Activated CD4-positive, alpha-beta T cell treated with anti-CD3 and anti-CD28 coated beads for 36 hours (primary cell): Measurements from ENCODE around the gene MRPL14. TPM values are rescaled to one million over a fixed set of nuclear protein-coding genes. Genes with fewer than 3 reads are reported as not detected.

Experiments
- ATAC-seq: fragments of 200-7000 bp; cut with Tn5 transposase; one replicate; pipeline ENCODE4 v1.10.0; 2021; ENCODE audit warnings: mild to moderate bottlenecking, moderate library complexity
- CTCF ChIA-PET: fragments of 350-600 bp; sonication (Branson Sonifier 250); formaldehyde crosslinking; loops from one replicate; lab custom pipeline; 2021; ENCODE audit warnings: antibody characterized with exemption; lab: Charles Lee
- POLR2A ChIA-PET: fragments of 350-600 bp; sonication (Branson Sonifier 250); formaldehyde crosslinking; loops from one replicate; lab custom pipeline; 2021; ENCODE audit warnings: antibody characterized with exemption, inconsistent platforms; lab: Charles Lee
- DNase-seq: peaks from one replicate; pipeline ENCODE4 v3.0.0-alpha.2; 2020
- H3K27ac Mint-ChIP-seq: one replicate; pipeline ENCODE4 v1.8.0; 2021; ENCODE audit warnings: mixed read lengths
- H3K27me3 Mint-ChIP-seq: one replicate; pipeline ENCODE4 v1.8.0; 2021; ENCODE audit warnings: mixed read lengths
- H3K36me3 Mint-ChIP-seq: one replicate; pipeline ENCODE4 v1.8.0; 2021; ENCODE audit warnings: low read depth, mixed read lengths
- H3K4me1 Mint-ChIP-seq: one replicate; pipeline ENCODE4 v1.8.0; 2021; ENCODE audit warnings: mixed read lengths
- H3K4me3 Mint-ChIP-seq: one replicate; pipeline ENCODE4 v1.8.0; 2021; ENCODE audit warnings: mild to moderate bottlenecking, moderate library complexity, mixed read lengths
- H3K9me3 Mint-ChIP-seq: one replicate; pipeline ENCODE4 v1.8.0; 2021; ENCODE audit warnings: low read depth, mixed read lengths
- intact Hi-C, 2 experiments: fragments of 100-400 bp; cut with DNase I in 1 of 2; cut with micrococcal nuclease in 1 of 2; formaldehyde crosslinking; loops; one replicate each; pipeline versions ENCODE4 v1.14.2 to v1.15.1; 2022 to 2024; cut with DNase I, micrococcal nuclease
- total RNA-seq, 2 experiments: library from RNA; stranded (reverse); gene quantifications; one replicate each; pipeline ENCODE4 v1.2.3, GENCODE V29; 2021

Gene MRPL14
- total RNA-seq, 2 experiments from 2014 or later = 29.5 to 43.3 TPM

DNA sequence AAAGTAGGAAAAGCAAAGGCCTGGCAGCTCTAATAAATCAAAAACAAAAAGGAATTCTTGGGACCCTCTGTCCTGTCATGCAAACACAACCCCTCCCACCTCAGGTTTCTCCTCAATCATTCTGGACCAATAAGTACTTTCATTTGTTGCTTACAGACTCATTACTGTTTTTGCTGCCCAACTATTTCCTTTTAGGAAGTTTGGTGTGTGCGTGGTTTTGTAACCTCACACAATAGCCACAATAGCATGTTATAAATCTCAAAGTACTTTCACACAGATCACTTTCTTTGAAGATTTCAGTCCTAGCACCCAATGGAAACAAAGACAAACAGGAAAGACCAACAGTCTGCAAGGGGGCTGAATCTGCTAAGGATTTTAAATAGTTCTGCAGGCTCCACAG is 4.5 kb downstream of the MRPL14 start:
- intact Hi-C loops = no loop called here
- ATAC-seq (no peak), DNase-seq (peak; percentile 22)
- no peaks in the 10 kb centered on the region for H3K9me3 Mint-ChIP-seq
- H3K27ac Mint-ChIP-seq = peak overlapping the region; percentile 64
- ChIA-PET CTCF (interaction anchor here (0.6 to 1.4 kb wide), 2 partner anchors 30 to 476 kb away, joined by 3 read pairs; no protein-coding TSS in a partner anchor), POLR2A (no interaction called here)
- H3K36me3 Mint-ChIP-seq = peaks cover 16% of the 10 kb centered on the region
- H3K4me3 Mint-ChIP-seq = peak overlapping the region; percentile 1
- no peaks in the 10 kb centered on the region for H3K27me3 Mint-ChIP-seq
- peaks cover 69% of the 10 kb centered on the region for H3K4me1 Mint-ChIP-seq

DNA sequence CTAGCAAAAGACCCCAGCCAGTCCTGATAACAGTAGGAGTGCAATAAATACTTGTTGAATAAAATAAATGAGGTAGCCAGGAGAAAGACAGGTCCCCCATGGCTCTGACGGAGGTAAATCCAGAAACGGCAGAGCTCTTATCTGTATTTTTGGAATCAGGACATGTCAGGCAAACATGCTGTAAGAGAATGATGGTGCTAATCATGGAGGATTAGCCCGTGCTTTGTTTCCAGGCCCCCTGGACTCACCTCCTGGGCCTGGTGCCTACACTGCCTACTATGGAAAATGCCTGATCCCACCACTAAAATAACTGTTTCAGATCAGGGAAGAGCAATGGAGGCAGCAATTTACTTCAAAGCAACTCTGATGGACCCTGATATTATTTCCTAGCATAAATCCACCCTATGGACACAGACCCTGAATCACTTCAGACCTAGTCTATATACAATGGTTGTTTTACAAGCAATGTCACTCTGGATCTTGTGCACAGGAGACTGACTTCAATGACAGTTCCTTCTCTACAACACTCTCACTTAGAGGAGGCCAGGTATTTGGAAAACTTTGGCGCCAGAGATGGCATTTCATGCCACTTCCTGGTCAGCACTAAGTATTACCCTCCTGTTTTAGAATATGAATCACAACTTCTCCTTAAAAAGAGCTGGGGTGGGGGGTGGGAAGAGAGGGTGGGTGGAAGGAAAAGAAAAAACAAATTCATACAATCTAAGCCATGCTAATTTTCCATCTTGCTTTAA is 6.4 kb downstream of the MRPL14 start:
- Mint-ChIP-seq H3K4me3 (no peak overlapping the region), H3K27me3 (no peaks in the 10 kb centered on the region), H3K9me3 (no peaks in the 10 kb centered on the region), H3K27ac (no peak overlapping the region), H3K36me3 (peaks cover 10% of the 10 kb centered on the region), H3K4me1 (peaks cover 75% of the 10 kb centered on the region)
- ATAC-seq (no peak), DNase-seq (no peak)
- intact Hi-C loops = no loop called here
- CTCF ChIA-PET = interaction anchor here (1.0 to 1.3 kb wide), 4 partner anchors 9 to 147 kb away, joined by 3 to 5 read pairs (median 4); no protein-coding TSS in a partner anchor
- POLR2A ChIA-PET = interaction anchor here (0.5 to 0.6 kb wide), 2 partner anchors 91 to 317 kb away, joined by 3 to 6 read pairs; no protein-coding TSS in a partner anchor

DNA sequence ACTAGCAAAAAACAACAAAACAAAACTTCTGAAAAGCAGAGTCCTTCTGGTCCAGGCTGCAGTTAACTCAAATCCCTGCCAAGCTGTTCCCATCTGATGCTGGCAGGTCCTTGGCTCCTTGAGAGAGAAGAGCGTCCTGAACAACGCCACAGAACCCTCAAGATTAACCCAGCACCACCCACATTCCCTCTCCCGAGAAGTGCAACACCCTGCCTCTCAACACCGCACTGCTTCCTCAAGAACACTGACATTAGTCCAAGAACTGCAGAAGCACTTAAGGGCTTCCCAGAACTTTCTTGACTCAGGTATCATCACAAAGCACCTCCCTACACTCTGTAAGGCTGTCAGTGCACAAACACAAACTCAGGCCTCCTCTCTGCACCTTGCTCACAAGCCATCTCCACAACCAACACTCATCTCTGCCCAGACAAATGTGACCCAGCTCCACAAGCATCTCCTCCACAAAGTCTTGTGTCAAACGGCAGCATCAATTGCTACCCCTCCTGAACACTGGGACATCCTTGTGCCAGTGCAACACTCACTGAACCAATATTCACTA is 7.5 kb downstream of the MRPL14 start:
- ChIA-PET CTCF (interaction anchor here (1.3 kb wide), 1 partner anchor 10 kb away, joined by 4 read pairs; no protein-coding TSS in a partner anchor), POLR2A (no interaction called here)
- no peak overlapping the region for H3K27ac Mint-ChIP-seq
- ATAC-seq (no peak), DNase-seq (no peak)
- no peak overlapping the region for H3K4me3 Mint-ChIP-seq
- H3K36me3 Mint-ChIP-seq = peaks cover 13% of the 10 kb centered on the region
- intact Hi-C loops = no loop called here
- H3K4me1 Mint-ChIP-seq = peaks cover 66% of the 10 kb centered on the region
- H3K9me3 Mint-ChIP-seq = no peaks in the 10 kb centered on the region
- no peaks in the 10 kb centered on the region for H3K27me3 Mint-ChIP-seq

DNA sequence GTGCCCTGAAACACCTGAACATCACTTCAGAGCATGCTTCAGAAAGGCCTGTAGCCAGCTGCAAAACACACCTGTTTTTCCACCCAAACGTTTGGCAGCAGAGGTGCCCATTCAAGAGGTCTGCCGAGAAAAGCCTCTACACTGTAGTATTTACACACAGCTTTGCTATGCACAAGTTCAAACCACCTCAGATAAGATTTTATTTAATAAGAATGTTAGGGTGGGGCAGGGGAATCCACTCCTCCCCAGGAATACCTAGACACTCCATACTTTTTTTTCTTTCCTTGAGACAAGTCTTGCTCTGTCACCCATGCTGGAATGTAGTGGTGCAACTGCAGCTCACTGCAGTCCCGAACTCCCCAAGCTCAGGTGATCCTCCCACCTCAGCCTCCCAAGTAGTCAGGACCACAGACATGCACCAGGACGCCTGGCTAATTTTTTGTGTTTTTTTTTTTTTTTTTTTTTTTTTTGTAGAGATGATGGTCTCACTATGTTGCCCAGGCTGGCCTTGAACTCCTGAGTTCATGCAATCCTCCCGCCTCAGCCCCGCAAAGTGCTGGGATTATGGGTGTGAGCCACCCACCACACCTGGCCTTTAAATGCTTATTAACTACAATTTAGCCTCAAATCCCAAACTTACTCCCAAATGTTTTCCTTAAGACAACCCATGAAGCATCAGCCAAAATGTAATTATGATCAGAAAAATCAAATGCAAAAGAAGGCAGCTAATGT is 9.7 kb downstream of the MRPL14 start:
- peaks cover 15% of the 10 kb centered on the region for H3K36me3 Mint-ChIP-seq
- CTCF ChIA-PET = interaction anchor here (0.8 to 3.4 kb wide), 4 partner anchors 19 to 104 kb away, joined by 3 to 14 read pairs (median 3); no protein-coding TSS in a partner anchor
- ATAC-seq = no peak
- H3K27ac Mint-ChIP-seq = no peak overlapping the region
- no peaks in the 10 kb centered on the region for H3K27me3 Mint-ChIP-seq
- DNase-seq = no peak
- H3K4me1 Mint-ChIP-seq = peaks cover 43% of the 10 kb centered on the region
- no peak overlapping the region for H3K4me3 Mint-ChIP-seq
- no peaks in the 10 kb centered on the region for H3K9me3 Mint-ChIP-seq
- intact Hi-C loops = no loop called here
- POLR2A ChIA-PET = no interaction called here

DNA sequence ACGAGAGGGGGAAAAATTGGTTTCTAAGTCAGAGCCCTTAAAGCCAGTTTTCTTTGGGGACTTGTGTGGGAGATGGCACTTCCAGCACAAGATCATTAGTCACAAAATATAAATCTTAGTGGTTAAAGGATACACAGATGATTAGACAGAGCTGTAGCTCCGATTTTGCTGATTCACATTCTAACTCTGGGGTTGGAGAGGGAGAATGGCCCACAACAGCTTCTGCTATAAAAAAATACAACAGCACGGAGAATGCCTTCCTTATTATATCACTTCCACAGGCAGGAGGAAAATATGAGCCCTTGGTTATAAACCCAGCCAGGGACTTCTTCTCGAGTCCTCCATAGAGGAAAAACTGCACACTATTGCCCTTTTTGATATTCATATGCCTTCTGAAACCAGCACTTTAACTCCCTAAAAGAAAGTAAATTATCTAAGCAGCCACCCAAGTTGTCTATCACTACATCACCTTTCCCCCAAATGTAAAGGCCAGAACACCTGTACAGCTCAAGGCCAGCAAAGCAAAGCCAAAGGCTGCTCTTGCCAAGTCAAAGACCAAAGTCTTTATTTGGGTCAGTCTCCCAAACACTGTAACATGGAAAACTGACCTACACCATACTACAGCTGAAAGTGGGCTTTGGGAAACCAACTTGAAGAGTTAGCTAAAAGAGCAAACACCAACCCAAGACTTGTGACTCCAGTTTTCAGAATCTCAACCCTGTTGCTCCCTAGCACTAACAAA is 10.4 kb downstream of the MRPL14 start:
- POLR2A ChIA-PET = interaction anchor here (0.6 kb wide), 1 partner anchor 13 kb away, joined by 3 read pairs; no protein-coding TSS in a partner anchor
- no peaks in the 10 kb centered on the region for H3K9me3 Mint-ChIP-seq
- no peaks in the 10 kb centered on the region for H3K27me3 Mint-ChIP-seq
- intact Hi-C loops = no loop called here
- ATAC-seq (peak; percentile 57), DNase-seq (no peak)
- H3K27ac Mint-ChIP-seq = no peak overlapping the region
- no peak overlapping the region for H3K4me3 Mint-ChIP-seq
- CTCF ChIA-PET = interaction anchor here (1.0 to 3.4 kb wide), 5 partner anchors 18 to 140 kb away, joined by 3 to 14 read pairs (median 3); partner anchors contain the start of gene SLC35B2
- peaks cover 41% of the 10 kb centered on the region for H3K4me1 Mint-ChIP-seq
- H3K36me3 Mint-ChIP-seq = peaks cover 21% of the 10 kb centered on the region

DNA sequence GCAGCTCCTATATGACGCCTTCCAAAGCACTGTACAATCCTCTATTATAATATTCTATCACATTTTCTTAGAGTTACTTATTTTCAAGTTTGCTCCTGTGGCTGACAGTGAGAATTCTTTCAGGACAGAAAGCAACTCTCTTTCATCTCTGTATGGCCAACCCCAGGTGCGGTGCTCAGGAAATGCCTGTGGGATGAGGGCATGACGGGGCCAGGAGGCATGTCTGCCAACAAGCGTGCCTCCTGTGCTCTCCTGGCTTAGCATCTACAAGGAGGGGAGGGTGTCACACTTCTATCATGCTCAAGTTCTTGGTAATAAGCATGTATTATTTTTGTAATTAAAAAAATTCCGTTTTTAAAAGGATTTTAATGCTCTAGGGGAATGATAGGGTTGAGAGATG is 11.4 kb downstream of the MRPL14 start:
- ATAC-seq = no peak

DNA sequence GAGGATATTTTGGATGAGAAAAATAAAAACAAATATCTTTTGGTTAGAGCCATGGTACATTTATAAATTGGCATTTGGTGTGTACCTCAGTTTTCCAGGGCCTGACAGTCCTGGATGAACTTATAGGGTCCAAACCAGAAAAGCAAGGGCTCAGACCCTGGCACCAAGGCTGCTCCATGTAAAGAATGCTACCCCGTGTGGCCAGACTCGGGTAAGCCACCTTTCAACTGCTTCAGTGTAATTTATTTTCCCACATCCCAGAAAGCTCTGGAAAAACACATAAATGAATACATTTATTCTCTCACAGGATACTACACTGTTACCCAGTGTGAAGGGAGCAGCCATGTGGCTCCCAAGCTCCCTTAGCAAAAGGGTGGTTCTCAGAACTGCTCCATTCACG is 13.8 kb downstream of the MRPL14 start:
- Mint-ChIP-seq H3K27me3 (no peaks in the 10 kb centered on the region), H3K36me3 (peaks cover 34% of the 10 kb centered on the region), H3K4me3 (no peak overlapping the region), H3K4me1 (peaks cover 17% of the 10 kb centered on the region), H3K27ac (no peak overlapping the region), H3K9me3 (no peaks in the 10 kb centered on the region)
- DNase-seq = no peak
- intact Hi-C loops = no loop called here
- ATAC-seq = no peak
- ChIA-PET POLR2A (no interaction called here), CTCF (interaction anchor here (1.2 kb wide), 1 partner anchor 14 kb away, joined by 3 read pairs; no protein-coding TSS in a partner anchor)

More for the DNA sequence above, 11.4 kb downstream of the MRPL14 start:
- Mint-ChIP-seq H3K4me3 (no peak overlapping the region), H3K4me1 (peaks cover 33% of the 10 kb centered on the region), H3K36me3 (peaks cover 28% of the 10 kb centered on the region), H3K9me3 (no peaks in the 10 kb centered on the region), H3K27ac (no peak overlapping the region), H3K27me3 (no peaks in the 10 kb centered on the region)
- ChIA-PET POLR2A (no interaction called here), CTCF (interaction anchor here (1.0 to 3.4 kb wide), 2 partner anchors 19 to 141 kb away, joined by 4 to 14 read pairs; partner anchors contain the start of gene SLC35B2)
- DNase-seq = no peak
- intact Hi-C loops = no loop called here

DNA sequence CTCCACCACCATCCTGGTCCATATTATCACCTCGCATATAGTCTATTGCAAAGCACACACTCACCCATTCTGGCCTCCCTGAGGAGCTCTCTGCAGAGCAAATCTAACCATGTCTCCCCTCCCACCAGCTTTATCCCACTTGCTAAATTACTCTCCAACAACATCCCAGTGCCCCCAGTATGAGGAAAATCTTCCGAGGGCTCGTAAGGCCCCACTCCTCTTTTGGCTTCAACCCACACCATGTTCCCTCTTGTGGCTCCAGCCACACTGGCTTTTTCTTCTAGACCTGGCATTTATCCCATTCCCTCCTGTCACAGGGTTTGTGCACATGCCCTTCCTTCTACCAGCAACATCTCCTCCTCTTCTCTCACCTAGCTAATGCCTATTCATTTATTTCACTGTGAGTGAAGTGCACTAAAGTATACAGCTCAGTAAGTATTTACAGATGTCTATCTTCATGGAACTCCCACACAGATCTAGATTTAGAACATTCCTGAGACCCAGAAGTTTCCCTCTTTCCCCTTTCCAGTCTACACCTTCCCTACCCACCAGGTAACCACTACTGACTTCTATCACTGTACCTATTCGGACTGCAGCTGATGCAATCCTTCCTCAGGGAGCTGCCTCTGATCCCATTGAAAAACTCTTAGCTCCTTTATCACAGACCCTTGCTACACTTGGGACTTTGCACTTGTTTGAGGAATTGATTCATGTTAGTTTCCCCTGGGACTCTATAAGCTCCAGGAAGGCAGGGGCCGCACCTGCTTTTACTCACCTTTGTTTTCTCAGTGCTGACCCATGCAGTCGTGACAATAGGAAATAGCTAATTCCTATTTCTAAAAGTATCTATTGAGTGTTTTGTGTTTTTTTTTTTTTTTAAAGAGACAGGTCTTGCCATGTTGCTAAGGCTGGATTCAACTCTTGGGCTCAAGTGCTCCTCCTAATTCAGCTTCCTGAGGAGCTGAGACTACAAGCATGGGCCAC is 15.5 kb downstream of the MRPL14 start:
- peaks cover 6% of the 10 kb centered on the region for H3K4me1 Mint-ChIP-seq
- CTCF ChIA-PET = interaction anchor here (0.6 to 2.8 kb wide), 8 partner anchors 9 to 367 kb away, joined by 3 to 15 read pairs (median 3); no protein-coding TSS in a partner anchor
- no peaks in the 10 kb centered on the region for H3K27me3 Mint-ChIP-seq
- H3K9me3 Mint-ChIP-seq = no peaks in the 10 kb centered on the region
- intact Hi-C loops = no loop called here
- no peak overlapping the region for H3K4me3 Mint-ChIP-seq
- H3K36me3 Mint-ChIP-seq = peaks cover 33% of the 10 kb centered on the region
- H3K27ac Mint-ChIP-seq = peak overlapping the region; percentile 1
- ATAC-seq (no peak), DNase-seq (no peak)
- POLR2A ChIA-PET = interaction anchor here (0.6 kb wide), 2 partner anchors 13 to 223 kb away, joined by 3 read pairs; no protein-coding TSS in a partner anchor

DNA sequence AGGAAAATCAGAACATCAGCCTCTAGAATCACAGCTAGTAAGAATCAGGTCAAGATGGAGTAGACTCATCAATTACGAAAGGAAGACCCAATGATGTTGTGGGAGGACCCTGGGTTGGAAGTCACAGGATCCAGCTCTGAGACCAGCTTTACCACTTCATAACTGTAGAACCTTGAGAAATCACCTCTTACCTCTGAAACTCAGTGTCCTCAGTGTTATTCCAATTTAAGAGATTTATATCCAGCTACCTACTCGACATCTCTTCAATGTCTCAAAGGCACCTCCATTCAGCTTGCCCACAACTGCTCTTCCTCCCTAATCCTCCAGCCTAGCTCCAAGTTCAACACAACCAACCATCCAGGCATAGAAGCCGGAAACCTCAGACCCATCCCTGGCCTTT is 16.3 kb downstream of the MRPL14 start:
- ChIA-PET POLR2A (interaction anchor here (0.6 kb wide), 1 partner anchor 14 kb away, joined by 3 read pairs; no protein-coding TSS in a partner anchor), CTCF (interaction anchor here (0.6 to 2.8 kb wide), 8 partner anchors 8 to 229 kb away, joined by 3 to 15 read pairs (median 3); no protein-coding TSS in a partner anchor)
- peaks cover 35% of the 10 kb centered on the region for H3K36me3 Mint-ChIP-seq
- intact Hi-C loops = no loop called here
- DNase-seq (no peak), ATAC-seq (no peak)
- H3K27ac Mint-ChIP-seq = no peak overlapping the region
- H3K27me3 Mint-ChIP-seq = no peaks in the 10 kb centered on the region
- H3K4me3 Mint-ChIP-seq = no peak overlapping the region
- no peaks in the 10 kb centered on the region for H3K9me3 Mint-ChIP-seq
- no peaks in the 10 kb centered on the region for H3K4me1 Mint-ChIP-seq
